Measurements from ENCODE around the gene AKT3. TPM values are rescaled to one million over a fixed set of nuclear protein-coding genes. Genes with fewer than 3 reads are reported as not detected.

Gene AKT3
- total and polyA plus RNA-seq, 2 donors (not counting 1 experiment from before 2014, with no cell fraction given), result 37.8 to 42.0 TPM

DNA sequence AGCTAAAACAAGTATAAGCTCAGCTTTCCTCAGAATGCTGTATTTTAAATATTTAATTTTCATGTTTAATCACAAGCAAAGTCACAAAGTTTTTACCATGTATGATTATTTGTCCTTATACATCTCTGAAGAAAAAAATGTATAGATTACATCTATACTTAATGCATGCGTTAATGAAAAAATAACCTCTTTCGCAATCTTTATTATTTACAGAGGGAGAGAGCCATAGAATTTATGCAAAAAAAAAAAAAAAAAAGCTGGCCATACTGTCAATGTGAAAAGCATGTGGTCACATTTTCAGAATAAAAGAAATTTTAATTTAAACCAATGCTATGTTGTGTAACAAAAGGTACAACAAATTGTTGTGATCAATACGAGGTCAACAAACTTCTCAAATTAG is 148.2 kb downstream of the AKT3 start:
- Histone ChIP-seq H3K4me3 (replicated peaks in 1 of 4; ENCODE audit: control extremely low read depth in 1 of 4, insufficient read depth in 1 of 4, low read depth in 3 of 4, low read length in 4 of 4) (no peak overlapping the region), H3K79me2 (ENCODE audit: control insufficient read depth, insufficient read depth, low read length) (no peaks in the 10 kb centered on the region), H3K27ac (ENCODE audit: insufficient read depth, low read length) (no peak overlapping the region), H3K36me3 (ENCODE audit: control insufficient read depth, insufficient read depth, low read length) (no peaks in the 10 kb centered on the region), H3K4me2 (ENCODE audit: extremely low read depth, insufficient read depth, low read length) (no peak overlapping the region), H3K27me3 (ENCODE audit: control insufficient read depth, insufficient read depth, low read length) (no peaks in the 10 kb centered on the region), H2AFZ (ENCODE audit: low read length) (no peak overlapping the region), H3K9me3 (ENCODE audit: control insufficient read depth, insufficient read depth, low read depth, low read length) (no peaks in the 10 kb centered on the region), H3K9ac (ENCODE audit: insufficient read depth, low read length) (no peak overlapping the region), H3K4me1 (ENCODE audit: control insufficient read depth, extremely low read depth, insufficient read depth, low read length) (no peaks in the 10 kb centered on the region), H4K20me1 (ENCODE audit: control insufficient read depth, extremely low read depth, insufficient read depth, low read length) (no peaks in the 10 kb centered on the region)
- DNase-seq (ENCODE audit: low read depth in 2 of 2), result no peak
- TF ChIP-seq CTCF (conservative IDR thresholded peaks at IDR 0.05 in 1 of 2, IDR thresholded peaks at IDR 0.05 in 1 of 2; ENCODE audit: low read depth in 1 of 2, low read length in 2 of 2) (no peak), EZH2 (IDR thresholded peaks at IDR 0.05; ENCODE audit: low read length, missing control alignments) (no peak)

- no peak for DNase-seq (ENCODE audit: low read depth in 2 of 2)
- H3K36me3 ChIP-seq (ENCODE audit: control insufficient read depth, insufficient read depth, low read length), result no peaks in the 10 kb centered on the region
- H3K9ac ChIP-seq (ENCODE audit: insufficient read depth, low read length), result no peak overlapping the region
- peak overlapping the region; percentile 15 for H3K4me2 ChIP-seq (ENCODE audit: extremely low read depth, insufficient read depth, low read length)
- no peaks in the 10 kb centered on the region for H3K27me3 ChIP-seq (ENCODE audit: control insufficient read depth, insufficient read depth, low read length)
- no peaks in the 10 kb centered on the region for H3K4me1 ChIP-seq (ENCODE audit: control insufficient read depth, extremely low read depth, insufficient read depth, low read length)
- no peak overlapping the region for H3K27ac ChIP-seq (ENCODE audit: insufficient read depth, low read length)
- TF ChIP-seq CTCF (conservative IDR thresholded peaks at IDR 0.05 in 1 of 2, IDR thresholded peaks at IDR 0.05 in 1 of 2; ENCODE audit: low read depth in 1 of 2, low read length in 2 of 2) (no peak), EZH2 (IDR thresholded peaks at IDR 0.05; ENCODE audit: low read length, missing control alignments) (no peak)
- H3K79me2 ChIP-seq (ENCODE audit: control insufficient read depth, insufficient read depth, low read length), result no peaks in the 10 kb centered on the region
- no peak overlapping the region for H3K4me3 ChIP-seq (replicated peaks in 1 of 4; ENCODE audit: control extremely low read depth in 1 of 4, insufficient read depth in 1 of 4, low read depth in 3 of 4, low read length in 4 of 4)
- no peaks in the 10 kb centered on the region for H3K9me3 ChIP-seq (ENCODE audit: control insufficient read depth, insufficient read depth, low read depth, low read length)
- no peaks in the 10 kb centered on the region for H4K20me1 ChIP-seq (ENCODE audit: control insufficient read depth, extremely low read depth, insufficient read depth, low read length)
- no peak overlapping the region for H2AFZ ChIP-seq (ENCODE audit: low read length)
These were observed 156.2 kb downstream of the AKT3 start for GRCh38 chr1:243693800-243694199.

GRCh38 chr1:243686159-243686558 is 163.9 kb downstream of the AKT3 start:
- Histone ChIP-seq H3K27me3 (ENCODE audit: control insufficient read depth, insufficient read depth, low read length) (no peaks in the 10 kb centered on the region), H3K4me2 (ENCODE audit: extremely low read depth, insufficient read depth, low read length) (no peak overlapping the region), H3K36me3 (ENCODE audit: control insufficient read depth, insufficient read depth, low read length) (no peaks in the 10 kb centered on the region), H3K9me3 (ENCODE audit: control insufficient read depth, insufficient read depth, low read depth, low read length) (no peaks in the 10 kb centered on the region), H3K9ac (ENCODE audit: insufficient read depth, low read length) (no peak overlapping the region), H2AFZ (ENCODE audit: low read length) (no peak overlapping the region), H4K20me1 (ENCODE audit: control insufficient read depth, extremely low read depth, insufficient read depth, low read length) (no peaks in the 10 kb centered on the region), H3K4me3 (replicated peaks in 1 of 4; ENCODE audit: control extremely low read depth in 1 of 4, insufficient read depth in 1 of 4, low read depth in 3 of 4, low read length in 4 of 4) (no peak overlapping the region), H3K27ac (ENCODE audit: insufficient read depth, low read length) (no peak overlapping the region), H3K4me1 (ENCODE audit: control insufficient read depth, extremely low read depth, insufficient read depth, low read length) (no peaks in the 10 kb centered on the region), H3K79me2 (ENCODE audit: control insufficient read depth, insufficient read depth, low read length) (no peaks in the 10 kb centered on the region)
- DNase-seq (ENCODE audit: low read depth in 2 of 2), result peak in 1 of 2 donors; percentile 3
- TF ChIP-seq CTCF (conservative IDR thresholded peaks at IDR 0.05 in 1 of 2, IDR thresholded peaks at IDR 0.05 in 1 of 2; ENCODE audit: low read depth in 1 of 2, low read length in 2 of 2) (no peak), EZH2 (IDR thresholded peaks at IDR 0.05; ENCODE audit: low read length, missing control alignments) (no peak)

All from fibroblast of lung (primary cell).